CD4-positive, alpha-beta T cell treated with Interleukin-17A for 4 hours (primary cell): Measurements from ENCODE around the gene LRRC61.
"Not testable (repeated sequence)": the region's sequence is repeated elsewhere in the genome, so short reads cannot be mapped to it uniquely, and the experiment has no call there.

ENCODE experiments used
- DNase-seq: peaks from one replicate; pipeline ENCODE4 v3.0.0-alpha.2; 2020; ENCODE audit warnings: mixed read lengths

LRRC61 gene

DNA sequence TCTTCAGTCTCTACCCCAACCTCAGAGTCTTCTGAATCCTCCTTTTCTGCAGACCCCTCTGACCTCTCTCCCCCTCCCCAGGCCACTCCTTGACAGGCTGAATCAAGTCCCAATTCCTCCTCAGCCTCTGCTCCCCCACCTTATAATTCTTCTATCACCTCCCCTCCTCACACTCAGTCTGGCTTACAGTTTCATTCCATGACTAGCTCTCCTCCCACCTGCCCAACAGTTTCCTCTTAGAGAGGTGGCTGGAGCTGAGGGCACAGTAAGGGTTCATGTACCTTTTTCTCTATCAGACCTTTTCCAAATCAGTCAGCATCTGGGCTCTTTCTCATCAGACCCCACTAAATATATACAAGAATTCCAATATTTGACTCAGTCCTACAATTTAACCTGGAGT is 14.6 kb upstream of the LRRC61 start:
- DNase-seq: no peak

DNA sequence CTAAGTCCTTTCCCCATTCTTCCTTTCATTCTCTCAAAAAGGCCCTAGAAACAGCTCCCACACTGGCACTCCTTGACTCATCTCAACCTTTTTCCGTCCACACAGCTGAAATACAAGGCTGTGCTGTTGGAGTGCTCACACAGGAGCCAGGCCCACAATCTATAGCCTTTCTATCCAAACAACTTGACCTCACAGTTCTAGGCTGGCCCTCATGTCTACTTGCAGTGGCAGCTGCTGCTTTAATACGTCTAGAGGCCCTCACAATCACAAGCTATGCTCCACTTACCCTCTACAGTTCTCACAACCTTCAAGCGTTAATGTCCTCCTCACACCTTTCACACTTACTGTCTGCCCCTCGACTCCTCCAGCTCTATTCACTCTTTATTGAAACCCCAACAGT is 12.0 kb upstream of the LRRC61 start:
- DNase-seq: no peak

DNA sequence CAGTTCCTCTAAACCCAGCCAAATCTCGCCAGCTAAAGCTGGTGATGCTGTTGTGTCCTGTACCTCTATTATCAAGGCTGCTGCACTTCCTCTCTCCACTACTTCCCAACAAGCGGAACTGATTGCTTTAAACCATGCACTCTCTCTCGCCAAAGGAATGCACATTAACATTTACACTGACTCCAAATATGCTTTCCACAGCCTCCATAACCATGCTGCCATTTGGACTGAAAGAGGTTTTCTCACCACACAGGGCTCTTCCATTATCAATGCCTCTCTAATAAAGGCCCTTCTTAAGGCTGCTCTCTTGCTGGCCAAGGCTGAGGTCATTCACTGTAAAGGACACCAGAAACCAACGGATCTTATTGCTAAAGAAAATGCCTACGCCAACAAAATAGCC is 11.4 kb upstream of the LRRC61 start:
- no peak for DNase-seq

DNA sequence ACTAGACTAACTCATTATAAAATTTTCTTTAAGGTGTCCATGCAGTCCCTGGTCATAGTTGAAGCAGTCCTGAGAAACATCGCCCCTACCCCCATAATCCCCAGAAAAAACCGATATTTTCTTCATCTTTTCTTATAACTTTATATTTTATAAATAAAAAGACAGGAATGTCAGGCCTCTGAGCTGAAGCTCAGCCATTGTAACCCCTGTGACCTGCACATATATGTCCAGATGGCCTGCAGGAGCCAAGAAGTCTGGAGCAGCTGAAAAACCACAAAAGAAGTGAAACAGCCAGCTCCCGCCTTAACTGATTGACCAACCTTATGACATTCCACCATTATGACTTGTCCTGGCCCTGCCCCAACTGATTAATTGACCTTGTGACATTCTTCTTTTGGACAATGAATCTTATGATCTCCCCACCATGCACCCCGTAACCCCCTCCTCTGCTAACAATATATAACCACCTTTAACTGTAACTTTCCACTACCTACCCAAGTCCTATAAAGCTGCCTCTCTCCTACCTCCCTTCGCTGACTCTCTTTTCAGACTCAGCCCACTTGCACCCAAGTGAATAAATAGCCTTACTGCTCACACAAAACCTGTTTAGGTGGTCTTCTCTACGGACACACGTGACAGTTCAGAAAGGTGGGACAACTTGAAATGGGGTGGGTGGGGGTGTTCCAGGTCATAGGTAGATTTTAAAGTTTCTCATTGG is 10.3 kb upstream of the LRRC61 start:
- not testable (repeated sequence) for DNase-seq

DNA sequence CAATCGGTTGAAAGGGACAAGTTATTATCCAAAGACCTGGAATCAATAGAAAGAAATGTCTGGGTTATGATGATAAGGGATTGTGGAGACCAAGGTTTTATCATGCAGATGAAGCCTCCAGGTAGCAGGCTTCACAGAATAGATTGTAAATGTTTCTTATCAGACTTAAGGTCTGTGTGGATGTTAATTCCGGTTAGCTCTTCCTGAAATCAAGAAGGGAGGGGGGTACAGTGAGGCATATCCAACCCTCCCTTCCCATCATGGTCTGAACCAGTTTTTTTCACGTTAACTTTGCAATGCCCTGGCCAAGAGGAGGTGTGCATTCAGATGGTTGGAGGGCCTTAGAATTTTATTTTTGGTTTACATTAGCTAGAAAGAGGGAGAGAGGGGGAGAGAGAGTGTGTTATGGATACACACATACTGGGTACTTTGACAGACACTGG is 9.8 kb upstream of the LRRC61 start:
- DNase-seq: no peak

DNA sequence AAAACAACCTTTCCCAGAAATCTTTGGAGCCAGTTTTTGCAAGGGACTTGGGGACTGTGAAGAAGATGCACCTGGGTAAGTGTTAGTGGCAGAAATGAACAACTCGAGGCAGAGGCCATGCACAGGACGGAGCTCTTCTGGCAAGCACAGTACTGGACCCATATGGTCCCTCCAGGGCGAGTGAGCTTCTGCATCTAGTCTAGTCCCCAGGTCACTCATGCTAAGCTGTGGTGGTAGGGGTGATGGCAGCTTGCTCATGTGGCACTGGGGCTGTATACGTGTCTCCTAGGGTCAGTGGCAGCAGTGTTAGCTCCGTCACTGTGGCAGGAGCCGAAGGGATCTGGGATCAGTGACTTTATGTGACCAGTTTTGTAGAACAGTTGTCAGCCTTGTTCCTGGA is 9.3 kb upstream of the LRRC61 start:
- DNase-seq: no peak

DNA sequence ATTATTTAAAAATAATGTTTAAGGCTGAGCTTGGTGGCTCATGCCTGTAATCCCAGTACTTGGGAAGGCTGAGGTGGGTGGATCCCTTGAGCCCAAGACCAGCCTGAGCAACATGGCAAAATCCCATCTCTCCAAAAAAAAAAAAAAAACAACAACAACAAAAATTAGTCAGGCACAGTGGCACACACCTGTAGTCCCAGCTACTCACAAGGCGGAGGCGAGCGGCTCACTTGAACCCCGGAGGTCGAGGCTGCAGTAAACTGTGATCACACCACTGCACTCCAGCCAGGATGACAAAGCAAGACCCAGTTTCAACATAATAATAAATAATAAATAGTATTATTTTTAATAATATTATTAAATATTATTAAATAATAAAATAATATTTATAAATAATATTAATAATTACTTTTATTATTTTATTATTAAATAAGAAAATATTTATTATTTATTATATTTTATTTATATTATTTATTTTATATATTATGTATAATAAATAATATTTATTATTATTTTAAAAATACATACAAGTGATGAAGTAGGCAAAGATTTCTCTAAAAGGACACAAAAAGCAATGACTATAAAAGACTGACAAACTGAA is 8.4 kb upstream of the LRRC61 start:
- DNase-seq: no peak

DNA sequence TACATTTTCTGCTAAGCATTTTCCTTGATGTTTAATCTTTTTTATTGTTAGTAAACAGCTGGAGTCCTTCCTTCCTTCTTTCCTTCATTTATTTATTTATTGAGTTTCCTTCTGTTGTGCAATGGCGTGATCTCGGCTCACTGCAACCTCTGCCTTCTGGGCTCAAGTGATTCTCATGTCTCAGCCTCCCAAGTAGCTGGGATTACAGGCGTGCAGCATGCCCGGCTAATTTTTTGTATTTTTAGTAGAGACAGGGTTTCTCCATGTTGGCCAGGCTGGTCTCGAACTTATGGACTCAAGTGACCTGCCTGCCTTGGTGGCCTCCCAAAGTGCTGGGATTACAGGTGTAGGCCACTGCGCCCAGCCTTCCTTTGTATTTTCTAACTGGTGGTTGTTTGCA is 6.2 kb upstream of the LRRC61 start:
- DNase-seq: not testable (repeated sequence)

DNA sequence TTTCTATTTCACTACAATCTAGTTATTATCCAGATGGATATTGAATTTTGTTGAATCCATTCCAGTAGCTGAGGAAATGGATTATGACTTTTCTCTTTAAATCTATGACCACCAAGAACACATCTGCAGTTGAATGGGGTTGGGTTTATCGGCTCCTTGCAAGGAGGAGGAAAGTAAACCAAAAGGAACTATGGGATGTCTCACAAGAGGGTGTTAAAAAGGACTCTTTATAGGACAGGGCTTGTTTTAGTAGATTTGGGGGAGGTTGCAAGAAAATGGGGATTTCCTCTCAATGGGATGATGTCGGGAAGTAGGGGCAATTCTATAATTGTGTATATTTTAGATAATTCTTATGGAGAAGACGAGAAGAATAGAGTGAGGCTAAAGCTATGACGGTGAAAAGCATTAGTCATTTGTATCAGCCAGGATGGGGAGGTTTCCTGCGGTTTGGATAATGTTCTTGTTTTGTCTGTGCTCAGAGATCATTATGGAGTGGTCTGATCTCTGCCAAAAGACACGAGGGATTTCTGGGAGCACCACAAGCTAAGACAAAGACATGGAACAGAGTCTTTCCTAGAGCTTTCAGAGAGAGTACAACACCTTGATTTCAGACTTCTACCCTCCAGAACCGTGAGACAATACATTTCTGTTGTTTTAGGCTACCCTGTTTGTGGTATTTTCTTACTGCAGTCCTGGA is 5.3 kb upstream of the LRRC61 start:
- no peak for DNase-seq

DNA sequence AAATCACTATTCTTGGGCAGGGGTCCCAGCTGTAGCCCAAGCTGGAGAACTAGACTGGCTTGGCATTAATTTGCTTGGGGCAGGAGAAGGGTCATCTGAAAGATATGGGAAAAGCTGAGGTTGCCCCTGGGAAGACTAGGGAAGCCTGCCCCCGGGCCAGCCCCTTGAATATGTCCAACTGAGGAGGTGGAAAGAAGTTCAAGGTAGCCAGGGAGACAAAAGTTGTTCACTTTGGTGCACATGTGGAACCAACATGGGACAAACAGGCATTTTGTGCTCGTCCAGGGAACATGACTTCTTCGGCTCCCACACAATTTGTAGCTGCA is 1.4 kb upstream of the LRRC61 start:
- no peak for DNase-seq

DNA sequence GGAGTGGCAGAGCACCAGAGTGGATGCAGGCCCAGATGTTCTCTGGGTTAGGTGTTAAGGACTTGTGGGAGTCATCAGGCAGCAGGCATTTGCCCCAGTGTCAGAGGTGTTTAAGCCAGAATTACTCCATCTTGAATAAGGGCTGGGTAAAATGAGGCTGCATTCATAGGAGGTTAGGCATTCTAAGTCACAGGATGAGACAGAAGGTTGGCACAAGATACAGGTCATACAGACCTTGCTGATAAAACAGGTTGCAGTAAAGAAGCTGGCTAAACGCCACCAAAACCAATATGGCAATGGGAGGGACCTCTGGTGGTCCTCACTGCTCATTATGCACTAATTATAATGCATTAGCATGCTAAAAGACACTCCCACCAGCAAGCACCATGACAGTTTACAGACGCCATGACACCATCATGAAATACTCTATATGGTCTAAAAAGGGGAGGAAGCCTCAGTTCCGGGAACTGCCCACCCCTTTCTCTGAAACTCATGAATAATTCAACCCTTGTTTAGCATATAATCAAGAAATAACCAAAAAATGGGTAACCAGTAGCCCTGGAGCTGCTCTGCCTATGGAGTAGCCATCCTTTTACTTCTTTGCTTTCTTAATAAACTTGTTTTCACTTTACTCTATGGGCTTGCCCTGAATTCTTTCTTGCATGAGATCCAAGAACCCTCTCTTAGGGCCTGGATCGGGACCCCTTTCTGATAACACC is 882 bp upstream of the LRRC61 start:
- DNase-seq: peak; percentile 23

DNA sequence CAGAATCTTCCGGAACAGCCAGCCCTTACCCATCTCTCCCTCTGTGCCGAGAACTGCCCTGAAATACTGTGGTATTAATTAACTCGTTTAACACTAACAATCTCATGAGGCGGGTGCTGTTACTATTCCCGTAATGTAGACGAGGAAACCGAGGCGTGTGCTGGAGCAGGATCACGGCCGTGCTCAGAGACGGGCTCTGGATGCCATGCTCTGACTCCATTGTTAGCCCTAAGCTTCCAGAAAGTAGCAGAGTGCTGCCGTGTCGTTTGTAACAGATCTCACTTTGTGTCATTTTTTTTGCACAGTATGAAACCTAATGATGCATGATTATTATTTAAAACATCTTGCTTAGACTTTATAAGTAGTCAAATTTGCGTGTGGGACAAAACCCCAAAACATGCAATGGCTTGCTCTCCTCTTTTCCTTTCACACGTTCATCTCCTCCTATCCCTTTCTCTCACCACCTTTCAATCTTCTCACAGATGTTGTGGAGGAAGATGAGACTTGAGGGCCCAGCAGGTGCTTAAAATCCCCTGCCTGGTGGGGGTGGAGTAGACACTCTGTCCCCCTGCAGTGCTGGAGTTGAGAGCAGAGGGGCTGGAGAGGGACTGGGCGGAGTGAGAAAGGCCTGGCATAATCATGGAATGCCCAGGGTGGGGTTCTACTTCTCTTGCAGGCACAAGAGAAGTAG is 672 bp downstream of the LRRC61 start:
- no peak for DNase-seq

DNA sequence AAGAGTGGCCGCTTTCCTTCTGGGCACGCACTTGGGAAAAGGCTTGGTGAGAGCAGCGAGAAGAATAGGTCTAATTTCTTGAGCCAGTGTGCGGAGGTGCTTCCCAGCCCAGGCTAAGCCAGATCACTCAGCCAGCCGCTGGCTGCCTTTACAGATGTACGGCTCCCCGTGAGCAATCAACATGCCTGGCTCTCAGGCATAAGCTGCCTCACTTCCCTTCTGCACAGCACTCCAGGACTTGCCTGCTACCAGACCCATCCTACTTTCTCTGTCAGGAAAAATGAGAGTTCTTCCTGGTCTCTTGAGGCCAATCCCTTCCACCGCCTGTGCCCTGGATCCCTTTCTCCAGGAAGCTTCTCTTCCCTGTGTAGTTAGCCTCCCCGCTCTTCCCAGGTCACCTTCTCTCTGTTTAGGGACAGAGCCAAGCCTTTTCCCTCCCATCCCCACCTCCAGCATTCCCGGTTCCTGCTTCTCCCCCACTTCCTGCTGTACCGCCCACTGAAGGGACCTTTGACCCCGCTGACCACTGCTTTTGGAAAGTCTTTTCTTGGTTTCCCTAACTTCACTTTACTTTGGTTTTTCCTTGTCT is 1.3 kb downstream of the LRRC61 start:
- peak; percentile 16 for DNase-seq

DNA sequence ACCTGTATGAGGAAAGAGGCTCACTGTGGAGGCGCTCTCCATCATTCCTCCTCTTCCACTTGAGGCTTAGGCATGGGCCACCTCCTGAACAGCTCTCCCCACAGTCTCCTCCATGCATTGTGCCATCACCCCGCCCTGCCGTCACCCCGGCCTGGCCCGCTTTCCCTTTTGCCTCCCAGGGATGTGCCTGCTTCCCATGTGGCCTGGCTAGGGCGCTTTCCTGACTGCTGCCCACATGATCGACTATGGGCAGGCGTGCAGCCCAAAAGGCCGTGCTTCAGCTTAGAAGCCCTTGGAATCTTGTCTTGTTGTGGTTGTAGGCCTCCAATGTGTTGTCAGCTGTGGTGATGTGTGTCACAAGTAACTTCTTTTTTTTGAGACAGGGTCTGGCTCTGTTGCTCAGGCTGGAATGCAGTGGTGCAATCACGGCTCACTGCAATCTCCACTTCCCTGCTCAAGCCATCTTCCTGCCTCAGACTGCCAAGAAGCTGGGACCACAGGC is 2.0 kb downstream of the LRRC61 start:
- no peak for DNase-seq

DNA sequence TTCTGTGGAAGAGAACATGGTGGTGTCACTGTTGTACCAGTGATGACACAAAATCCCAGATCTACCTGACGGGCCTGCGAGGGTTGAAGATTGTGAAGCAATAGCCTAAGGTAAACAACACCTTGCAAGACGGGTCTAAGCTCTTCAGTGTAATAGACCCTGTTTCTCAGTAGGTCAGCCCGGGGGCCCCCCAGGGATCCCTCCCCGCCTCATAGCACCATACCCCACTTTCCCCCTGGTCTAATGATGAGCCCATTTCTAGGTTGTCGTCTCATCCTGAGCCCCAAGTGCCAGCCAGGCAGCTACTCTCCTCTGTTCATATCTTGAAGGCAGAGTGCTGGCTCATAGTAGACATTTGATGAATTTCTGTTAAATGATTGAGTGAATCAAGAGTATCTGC is 2.7 kb downstream of the LRRC61 start:
- DNase-seq: no peak

DNA sequence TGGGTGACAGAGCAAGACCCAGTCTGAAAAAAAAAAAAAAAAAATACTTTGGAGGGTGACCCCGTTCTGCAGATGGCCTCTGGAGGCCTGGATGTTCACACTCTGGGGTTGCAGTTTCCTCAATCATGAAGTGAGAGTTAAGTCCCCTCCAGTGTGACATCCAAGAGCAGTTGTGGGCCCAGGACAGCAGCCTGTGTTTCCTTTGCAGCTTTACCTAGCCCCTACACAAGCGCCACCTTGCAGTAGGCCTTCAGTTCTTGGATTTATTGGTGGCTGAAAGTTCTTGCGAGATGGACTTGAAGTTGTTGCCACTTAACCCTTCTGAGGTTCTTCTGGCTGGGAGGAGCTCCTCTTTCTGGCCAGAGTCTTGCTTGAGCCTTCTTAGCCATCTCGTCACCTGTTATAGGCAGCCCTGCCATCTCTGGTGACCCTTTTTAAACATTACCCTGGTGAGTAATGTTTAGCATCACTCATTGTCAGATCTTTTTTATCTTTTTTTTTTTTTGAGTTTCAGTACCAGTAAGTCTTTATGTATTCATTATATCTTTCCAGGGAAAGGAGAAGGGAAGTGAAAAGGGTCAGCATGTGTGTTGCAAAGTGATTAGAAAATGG is 3.6 kb downstream of the LRRC61 start:
- no peak for DNase-seq

DNA sequence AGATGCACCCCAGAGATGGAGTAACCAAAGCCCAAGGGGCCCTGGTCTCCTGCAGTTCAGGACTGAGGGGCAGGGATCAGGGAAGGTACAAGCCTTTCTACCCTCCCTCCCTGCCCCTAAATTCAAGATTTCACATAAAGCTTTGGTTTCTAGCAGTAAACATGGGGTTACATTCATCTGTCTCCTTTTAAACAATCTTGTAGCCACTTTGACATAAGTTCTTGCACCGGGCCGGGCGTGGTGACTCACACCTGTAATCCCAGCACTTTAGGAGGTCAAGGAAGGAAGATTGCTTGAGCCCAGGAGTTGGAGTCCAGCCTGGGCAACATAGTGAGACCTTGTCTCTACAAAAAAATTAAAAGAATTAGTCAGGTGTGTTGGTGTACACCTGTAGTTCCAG is 4.2 kb downstream of the LRRC61 start:
- no peak for DNase-seq

DNA sequence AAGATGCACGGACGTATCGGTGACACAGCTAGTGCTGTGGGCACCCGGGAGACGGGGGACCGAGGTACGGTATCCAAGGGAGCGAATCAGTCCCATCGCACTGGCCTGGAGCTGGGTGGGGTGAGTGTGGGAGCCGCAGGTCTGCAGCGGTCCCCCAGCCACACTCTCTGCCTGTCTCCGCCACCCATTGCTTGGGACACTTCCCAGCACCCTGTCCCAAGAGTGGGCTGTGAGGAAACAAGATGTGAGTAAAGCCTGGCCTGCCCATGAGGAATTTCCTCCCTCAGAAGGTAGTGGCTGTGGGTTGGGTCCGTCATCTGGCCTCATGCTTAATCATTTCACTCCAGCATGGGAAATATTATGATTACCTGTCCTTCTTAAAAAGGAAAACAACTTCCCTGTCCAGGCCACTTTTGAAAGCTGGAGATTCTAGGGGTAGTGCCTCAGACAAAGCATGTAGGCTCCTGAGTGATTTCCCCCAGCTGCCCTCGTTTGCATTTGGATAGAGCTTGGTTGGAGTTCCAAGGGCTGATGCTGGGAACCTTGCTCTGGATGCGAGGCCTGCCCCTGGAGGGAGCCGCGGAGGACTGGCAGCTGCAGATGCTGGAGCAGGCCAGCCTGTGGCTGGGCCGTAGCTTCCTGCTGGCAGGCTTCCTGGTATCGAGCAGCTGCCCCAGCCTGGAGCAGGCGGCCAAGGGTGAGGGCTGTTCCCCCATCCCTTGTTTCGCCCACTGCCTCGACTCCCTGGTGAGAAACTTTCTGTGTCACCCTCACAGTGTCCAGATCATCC is 6.4 kb downstream of the LRRC61 start:
- no peak for DNase-seq

DNA sequence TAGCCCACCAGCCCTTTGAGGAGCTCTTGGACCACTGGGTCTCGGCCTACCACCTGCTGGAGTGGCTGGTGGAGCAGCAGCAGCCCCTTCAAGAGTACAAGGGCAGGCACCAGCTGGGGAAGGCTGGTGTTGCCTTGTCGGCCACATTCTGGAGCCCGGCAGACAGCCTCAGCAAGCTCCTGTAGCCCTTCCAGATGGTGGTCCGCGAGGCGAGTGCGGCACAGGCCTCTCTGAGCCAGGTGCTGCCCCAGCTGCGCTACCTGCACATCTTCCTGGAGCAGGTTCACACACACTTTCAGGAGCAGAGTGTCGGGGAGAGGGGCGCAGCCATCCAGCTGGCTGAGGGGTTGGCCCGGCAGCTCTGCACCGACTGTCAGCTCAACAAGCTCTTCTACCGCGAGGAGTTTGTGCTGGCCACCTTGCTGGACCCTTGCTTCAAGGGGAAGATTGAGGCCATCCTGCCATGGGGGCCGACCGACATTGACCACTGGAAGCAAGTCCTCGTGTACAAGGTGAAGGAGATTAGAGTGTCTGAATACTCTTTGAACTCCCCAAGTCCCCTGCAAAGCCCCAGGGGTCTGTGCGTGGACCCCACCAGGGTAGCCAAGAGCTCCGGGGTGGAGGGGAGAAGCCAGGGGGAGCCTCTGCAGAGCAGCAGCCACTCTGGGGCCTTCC is 7.2 kb downstream of the LRRC61 start:
- no peak for DNase-seq

DNA sequence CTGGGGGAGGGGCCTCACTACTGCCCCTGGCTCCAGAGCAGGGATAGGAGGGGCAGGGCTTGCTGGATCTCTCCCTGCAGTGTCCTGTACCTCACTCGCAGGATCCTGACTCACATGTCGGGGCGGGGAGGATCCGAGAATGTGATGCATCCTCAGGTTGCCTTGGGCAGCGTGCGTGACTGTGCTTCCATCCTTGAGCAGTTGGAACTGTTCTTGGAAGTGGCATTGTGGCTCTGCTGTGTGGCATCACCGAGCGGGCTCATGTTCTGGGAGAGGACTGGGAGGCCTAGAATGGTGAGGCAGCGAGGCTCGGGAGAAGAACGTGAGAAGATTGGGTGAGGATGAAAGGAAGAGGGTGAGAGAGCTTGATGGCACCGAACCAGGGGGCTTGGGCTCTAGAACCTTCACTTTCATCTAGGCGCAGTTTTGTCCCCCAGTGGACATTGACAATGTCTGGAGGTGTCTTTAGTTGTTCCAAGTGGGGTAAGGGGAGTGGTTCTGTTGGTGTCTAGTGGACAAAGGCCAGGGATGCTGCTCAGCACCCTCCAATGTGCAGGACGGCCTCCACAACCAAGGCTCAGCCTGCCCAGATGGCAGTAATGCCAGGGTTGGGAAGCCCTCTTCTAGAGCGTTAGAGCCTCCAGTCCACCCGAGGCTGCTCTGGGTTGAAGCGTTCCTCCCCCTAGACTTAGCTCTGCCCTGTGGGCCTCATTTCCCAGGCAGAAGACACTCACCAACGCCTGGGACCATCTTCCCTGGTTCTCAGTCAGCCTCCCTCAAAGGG is 9.9 kb downstream of the LRRC61 start:
- no peak for DNase-seq
